Measurements from ENCODE around the gene ENAH.
"Not testable (repeated sequence)": the region's sequence is repeated elsewhere in the genome, so short reads cannot be mapped to it uniquely, and the experiment has no call there.

Gene ENAH

GRCh38 chr1:225626698-225627097 lies 26.2 kb downstream of the ENAH start:
- DNase-seq (ENCODE audit: low read depth): no peak
- in situ Hi-C loops (cut with HindIII; ENCODE audit: low sequenced_read_pairs): no loop called here
- H3K4me3 ChIP-seq (ENCODE audit: low read depth, low read length): no peak overlapping the region
- TF ChIP-seq CTCF (IDR thresholded peaks at IDR 0.05; ENCODE audit: low read depth, low read length, missing control alignments): no peak

GRCh38 chr1:225617956-225618355 lies 35.0 kb downstream of the ENAH start:
- in situ Hi-C loops (cut with HindIII; ENCODE audit: low sequenced_read_pairs): no loop called here
- no peak overlapping the region for H3K4me3 ChIP-seq (ENCODE audit: low read depth, low read length)
- TF ChIP-seq CTCF (IDR thresholded peaks at IDR 0.05; ENCODE audit: low read depth, low read length, missing control alignments): no peak
- no peak for DNase-seq (ENCODE audit: low read depth)

- TF ChIP-seq CTCF (IDR thresholded peaks at IDR 0.05; ENCODE audit: low read depth, low read length, missing control alignments): no peak
- in situ Hi-C loops (cut with HindIII; ENCODE audit: low sequenced_read_pairs): no loop called here
- H3K4me3 ChIP-seq (ENCODE audit: low read depth, low read length): no peak overlapping the region
- no peak for DNase-seq (ENCODE audit: low read depth)
Observed at GRCh38 chr1:225617479-225617878, 35.4 kb downstream of the ENAH start.

GRCh38 chr1:225615403-225615790 lies 37.5 kb downstream of the ENAH start:
- in situ Hi-C loops (cut with HindIII; ENCODE audit: low sequenced_read_pairs); H3K4me3 ChIP-seq (ENCODE audit: low read depth, low read length); DNase-seq (ENCODE audit: low read depth): not testable (repeated sequence)

GRCh38 chr1:225613006-225613405 lies 39.9 kb downstream of the ENAH start:
- H3K4me3 ChIP-seq (ENCODE audit: low read depth, low read length): no peak overlapping the region
- no peak for TF ChIP-seq CTCF (IDR thresholded peaks at IDR 0.05; ENCODE audit: low read depth, low read length, missing control alignments)
- DNase-seq (ENCODE audit: low read depth): no peak
- in situ Hi-C loops (cut with HindIII; ENCODE audit: low sequenced_read_pairs): no loop called here

- no peak overlapping the region for H3K4me3 ChIP-seq (ENCODE audit: low read depth, low read length)
- in situ Hi-C loops (cut with HindIII; ENCODE audit: low sequenced_read_pairs): no loop called here
- TF ChIP-seq CTCF (IDR thresholded peaks at IDR 0.05; ENCODE audit: low read depth, low read length, missing control alignments): no peak
- DNase-seq (ENCODE audit: low read depth): no peak
Observed at GRCh38 chr1:225612287-225612686, 40.6 kb downstream of the ENAH start.

GRCh38 chr1:225611537-225612223 lies 41.2 kb downstream of the ENAH start:
- TF ChIP-seq CTCF (IDR thresholded peaks at IDR 0.05; ENCODE audit: low read depth, low read length, missing control alignments): no peak
- in situ Hi-C loops (cut with HindIII; ENCODE audit: low sequenced_read_pairs): no loop called here
- no peak for DNase-seq (ENCODE audit: low read depth)

More at GRCh38 chr1:225611537-225612223, 41.2 kb downstream of the ENAH start:
- no peak overlapping the region for H3K4me3 ChIP-seq (ENCODE audit: low read depth, low read length)

All from astrocyte of the cerebellum (primary cell).